ENCODE measurements around the gene NR2F1.

Gene NR2F1

DNA sequence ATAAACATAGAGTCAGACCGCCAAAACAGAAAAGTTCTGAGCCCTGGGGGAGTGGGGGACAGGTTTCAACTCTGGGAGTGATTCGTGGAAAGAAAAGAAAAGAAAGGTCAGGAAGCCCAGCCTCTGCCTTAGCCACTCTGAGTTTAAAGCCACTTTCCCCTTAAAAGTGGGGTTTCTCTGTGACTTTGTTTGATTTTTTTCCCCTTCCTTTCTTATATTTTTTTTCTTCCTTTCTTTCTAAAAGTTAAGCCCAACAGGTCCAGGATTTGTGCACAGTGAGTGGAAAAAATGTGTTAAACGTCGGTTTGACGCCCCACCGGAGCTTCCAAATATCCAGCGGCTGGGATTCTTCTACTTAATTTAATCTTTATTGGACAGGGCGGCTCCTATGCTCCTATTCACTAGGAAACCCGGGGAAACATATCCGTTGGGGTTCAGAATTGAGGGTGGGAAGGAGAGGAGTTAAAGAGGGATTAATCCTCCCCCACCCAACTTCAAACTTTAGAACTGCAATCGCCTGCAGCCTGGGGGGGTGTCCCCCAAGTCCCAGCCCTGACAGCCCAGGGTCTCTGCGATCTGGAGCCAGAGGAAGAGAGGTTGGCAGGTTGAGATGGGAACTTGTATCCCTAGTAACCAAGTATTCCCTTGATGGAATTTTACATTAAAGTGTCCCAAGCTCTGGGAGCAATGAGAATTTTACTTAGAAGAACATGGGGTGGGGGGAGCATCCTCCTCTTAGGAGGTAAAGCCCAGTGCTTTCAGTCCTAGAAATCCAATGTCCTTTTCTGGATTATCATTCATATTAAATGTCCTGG is 8.3 kb upstream of the NR2F1 start:
- Histone ChIP-seq H3K27ac (ENCODE audit: extremely low read depth, low read depth, low read length) (no peak overlapping the region), H3K4me1 (ENCODE audit: control insufficient read depth, insufficient read depth, low read length) (peaks cover 10% of the 10 kb centered on the region), H3K4me3 (ENCODE audit: low read depth, low read length) (no peak overlapping the region), H3K9me3 (ENCODE audit: control insufficient read depth, insufficient read depth, low read depth, low read length) (no peaks in the 10 kb centered on the region), H3K36me3 (ENCODE audit: control insufficient read depth in 2 of 2, insufficient read depth in 1 of 2, low read length in 2 of 2) (no peaks in the 10 kb centered on the region)
- TF ChIP-seq ZNF138 (tag by site-specific recombination; IDR thresholded peaks at IDR 0.05; ENCODE audit: borderline replicate concordance) (no peak), FEZF1 (tag by site-specific recombination; IDR thresholded peaks at IDR 0.05) (no peak), SP3 (tag by site-specific recombination; IDR thresholded peaks at IDR 0.05) (no peak), BCL11B (tag by site-specific recombination; IDR thresholded peaks at IDR 0.05; ENCODE audit: low read depth) (no peak), ZNF701 (tag by site-specific recombination; IDR thresholded peaks at IDR 0.05) (no peak), SP7 (tag by site-specific recombination; IDR thresholded peaks at IDR 0.05) (no peak), ZNF544 (tag by site-specific recombination; IDR thresholded peaks at IDR 0.05) (no peak), ZNF274 (IDR thresholded peaks at IDR 0.05; ENCODE audit: low read length) (no peak), ZNF274 (tag by site-specific recombination; IDR thresholded peaks at IDR 0.05; ENCODE audit: borderline replicate concordance) (no peak), GLI2 (tag by site-specific recombination; IDR thresholded peaks at IDR 0.05; ENCODE audit: borderline replicate concordance, low read depth) (no peak), SETDB1 (IDR thresholded peaks at IDR 0.05; ENCODE audit: insufficient read length, low read length) (no peak), ZNF623 (tag by site-specific recombination; IDR thresholded peaks at IDR 0.05) (no peak), ZBTB20 (tag by site-specific recombination; IDR thresholded peaks at IDR 0.05) (no peak), PRDM1 (tag by site-specific recombination; IDR thresholded peaks at IDR 0.05) (no peak), ZNF768 (tag by site-specific recombination; IDR thresholded peaks at IDR 0.05) (no peak), ZFP69B (tag by site-specific recombination; IDR thresholded peaks at IDR 0.05) (no peak)
- TF ChIP-seq, protein P1, sequence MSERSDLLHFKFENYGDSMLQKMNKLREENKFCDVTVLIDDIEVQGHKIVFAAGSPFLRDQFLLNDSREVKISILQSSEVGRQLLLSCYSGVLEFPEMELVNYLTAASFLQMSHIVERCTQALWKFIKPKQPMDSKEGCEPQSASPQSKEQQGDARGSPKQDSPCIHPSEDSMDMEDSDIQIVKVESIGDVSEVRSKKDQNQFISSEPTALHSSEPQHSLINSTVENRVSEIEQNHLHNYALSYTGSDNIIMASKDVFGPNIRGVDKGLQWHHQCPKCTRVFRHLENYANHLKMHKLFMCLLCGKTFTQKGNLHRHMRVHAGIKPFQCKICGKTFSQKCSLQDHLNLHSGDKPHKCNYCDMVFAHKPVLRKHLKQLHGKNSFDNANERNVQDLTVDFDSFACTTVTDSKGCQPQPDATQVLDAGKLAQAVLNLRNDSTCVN (tag by site-specific recombination; optimal IDR thresholded peaks at IDR 0.05) = no peak
- TF ChIP-seq, protein P2, sequence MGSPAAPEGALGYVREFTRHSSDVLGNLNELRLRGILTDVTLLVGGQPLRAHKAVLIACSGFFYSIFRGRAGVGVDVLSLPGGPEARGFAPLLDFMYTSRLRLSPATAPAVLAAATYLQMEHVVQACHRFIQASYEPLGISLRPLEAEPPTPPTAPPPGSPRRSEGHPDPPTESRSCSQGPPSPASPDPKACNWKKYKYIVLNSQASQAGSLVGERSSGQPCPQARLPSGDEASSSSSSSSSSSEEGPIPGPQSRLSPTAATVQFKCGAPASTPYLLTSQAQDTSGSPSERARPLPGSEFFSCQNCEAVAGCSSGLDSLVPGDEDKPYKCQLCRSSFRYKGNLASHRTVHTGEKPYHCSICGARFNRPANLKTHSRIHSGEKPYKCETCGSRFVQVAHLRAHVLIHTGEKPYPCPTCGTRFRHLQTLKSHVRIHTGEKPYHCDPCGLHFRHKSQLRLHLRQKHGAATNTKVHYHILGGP (tag by site-specific recombination; IDR thresholded peaks at IDR 0.05) = no peak
- POLR2A ChIA-PET = no interaction called here
- CTCF ChIA-PET = interaction anchor here (0.6 kb wide), 1 partner anchor 226 kb away, joined by 4 read pairs; no protein-coding TSS in a partner anchor

DNA sequence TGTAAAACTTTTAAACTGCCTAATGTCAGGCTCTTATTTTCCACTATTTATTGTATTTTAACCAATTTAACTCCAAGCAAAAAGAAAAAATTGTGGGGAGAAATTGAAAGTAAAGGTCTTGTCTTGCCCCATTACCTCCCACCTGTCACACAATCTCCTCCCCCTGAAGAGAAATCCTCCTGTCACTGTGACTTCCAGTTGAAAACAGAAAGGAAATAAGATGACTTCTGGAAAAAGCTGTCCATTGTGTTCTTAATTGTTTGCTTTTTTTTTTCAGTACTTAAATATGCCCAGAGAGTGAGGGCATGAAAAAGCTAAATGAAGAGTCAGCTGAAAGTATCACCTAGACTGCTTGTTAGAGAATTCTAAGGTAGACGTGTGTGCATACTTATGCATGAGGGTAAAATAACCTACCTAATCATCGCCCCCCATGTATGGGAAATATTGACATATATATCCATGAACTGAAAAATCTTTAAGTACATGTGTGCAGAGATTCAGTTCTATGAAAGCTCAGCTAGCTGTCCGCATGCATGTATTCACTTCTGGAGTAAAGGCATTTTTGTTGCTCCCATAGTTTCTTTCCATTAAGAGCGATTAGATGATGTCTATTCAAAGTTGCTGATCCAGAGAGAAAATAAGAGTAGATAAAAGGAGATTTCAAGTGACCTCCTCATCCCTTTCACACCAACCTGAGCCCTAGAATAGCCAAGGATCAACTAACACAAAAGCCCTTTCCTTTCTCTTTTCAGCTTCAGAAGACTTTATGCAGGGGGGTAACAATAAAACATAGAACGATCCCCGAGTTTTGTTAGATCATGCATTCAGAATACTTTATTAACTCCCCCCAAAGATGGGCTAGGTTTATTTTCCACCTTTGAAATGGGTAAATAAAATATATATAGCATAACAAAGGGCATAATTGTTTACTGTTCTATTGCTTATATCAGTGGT is 7.3 kb upstream of the NR2F1 start:
- peaks cover 7% of the 10 kb centered on the region; the same call in 1 of the 2 replicates for H3K4me1 ChIP-seq (ENCODE audit: control insufficient read depth, insufficient read depth, low read length)
- TF ChIP-seq PRDM1 (tag by site-specific recombination; IDR thresholded peaks at IDR 0.05) (peak; percentile 48; the same call in 1 of the 2 replicates), ZNF274 (IDR thresholded peaks at IDR 0.05; ENCODE audit: low read length) (no peak), ZNF274 (tag by site-specific recombination; IDR thresholded peaks at IDR 0.05; ENCODE audit: borderline replicate concordance) (no peak), ZNF530 (tag by site-specific recombination; IDR thresholded peaks at IDR 0.05; ENCODE audit: low read depth) (peak; percentile 29; the same call in 1 of the 2 replicates), ZNF211 (tag by site-specific recombination; IDR thresholded peaks at IDR 0.05; ENCODE audit: low read depth) (no peak)
- TF ChIP-seq, protein P1 (tag by site-specific recombination; optimal IDR thresholded peaks at IDR 0.05) = no peak
- H3K36me3 ChIP-seq (ENCODE audit: control insufficient read depth in 2 of 2, insufficient read depth in 1 of 2, low read length in 2 of 2) = no peaks in the 10 kb centered on the region
- H3K4me3 ChIP-seq (ENCODE audit: low read depth, low read length) = no peak overlapping the region
- ChIA-PET POLR2A (no interaction called here), CTCF (interaction anchor here (0.6 to 1.1 kb wide), 3 partner anchors 32 to 230 kb away, joined by 3 to 4 read pairs (median 3); no protein-coding TSS in a partner anchor)
- no peaks in the 10 kb centered on the region for H3K9me3 ChIP-seq (ENCODE audit: control insufficient read depth, insufficient read depth, low read depth, low read length)
- no peak overlapping the region for H3K27ac ChIP-seq (ENCODE audit: extremely low read depth, low read depth, low read length)
